ENCODE results near the gene ACSL3. TPM values are rescaled to one million over a fixed set of nuclear protein-coding genes. Genes with fewer than 3 reads are reported as not detected.

Gene ACSL3
- total RNA-seq, 2 donors from 2014 or later: 77.1 to 124 TPM

DNA sequence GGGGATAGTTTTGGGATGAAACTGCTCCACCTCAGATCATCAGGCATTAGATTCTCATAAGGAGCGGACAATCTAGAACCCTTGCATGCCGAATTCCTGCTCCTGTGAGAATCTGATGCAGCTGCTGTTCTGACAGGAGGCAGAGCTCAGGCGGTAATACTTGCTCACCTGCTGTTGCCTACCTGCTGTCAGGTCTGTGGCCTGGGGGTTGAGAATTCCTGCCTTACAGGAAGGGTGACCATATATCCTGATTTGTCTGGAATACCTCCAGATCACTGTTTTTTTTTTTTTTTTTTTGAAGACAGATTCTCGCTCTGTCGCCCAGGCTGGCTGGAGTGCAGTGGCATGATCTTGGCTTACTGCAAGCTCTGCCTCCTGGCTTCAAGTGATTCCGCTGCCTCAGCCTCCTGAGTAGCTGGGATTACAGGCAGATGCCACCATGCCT, 21.7 kb downstream of the ACSL3 start:
- Histone ChIP-seq H3K27me3 (replicated peaks; ENCODE audit: insufficient read depth) (no peaks in the 10 kb centered on the region), H3K4me1 (replicated peaks) (peaks cover 19% of the 10 kb centered on the region), H3K4me3 (no peak overlapping the region), H3K27ac (no peak overlapping the region), H3K9me3 (no peaks in the 10 kb centered on the region), H3K36me3 (no peaks in the 10 kb centered on the region)
- DNase-seq (ENCODE audit: low spot score): no peak
- no peak for TF ChIP-seq POLR2A (IDR thresholded peaks at IDR 0.05)
- TF ChIP-seq POLR2AphosphoS5 (IDR thresholded peaks at IDR 0.05): peak; percentile 6
- intact Hi-C loops (cut with DNase I): no loop called here
- 74% methylated on average over 6 of the region's 6 CpGs for WGBS

DNA sequence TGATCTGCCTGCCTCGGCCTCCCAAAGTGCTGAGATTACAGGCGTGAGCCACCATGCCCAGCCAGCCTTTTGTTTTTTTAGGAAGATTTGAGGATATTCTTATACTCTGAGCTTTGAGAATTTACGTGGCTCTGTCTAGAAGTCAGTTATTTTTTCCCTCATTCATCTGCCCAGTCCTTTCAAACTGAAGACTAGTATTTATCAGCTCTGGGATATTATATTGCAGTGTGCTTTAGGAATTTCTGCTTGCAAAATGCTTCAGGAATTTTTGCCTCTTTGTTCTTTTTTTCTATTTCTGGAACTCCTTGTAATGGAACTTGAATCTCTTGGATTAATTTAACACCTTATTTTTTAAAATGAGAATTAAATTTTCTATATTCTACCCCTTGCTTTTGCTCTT, 22.6 kb downstream of the ACSL3 start:
- Histone ChIP-seq H3K9me3 (no peaks in the 10 kb centered on the region), H3K4me1 (replicated peaks) (peaks cover 19% of the 10 kb centered on the region), H3K36me3 (no peaks in the 10 kb centered on the region), H3K27ac (peak overlapping the region in 1 of 2 donors; percentile 11), H3K27me3 (replicated peaks; ENCODE audit: insufficient read depth) (no peaks in the 10 kb centered on the region), H3K4me3 (no peak overlapping the region)
- intact Hi-C loops (cut with DNase I): no loop called here
- no peak for DNase-seq (ENCODE audit: low spot score)
- TF ChIP-seq, protein P1, sequence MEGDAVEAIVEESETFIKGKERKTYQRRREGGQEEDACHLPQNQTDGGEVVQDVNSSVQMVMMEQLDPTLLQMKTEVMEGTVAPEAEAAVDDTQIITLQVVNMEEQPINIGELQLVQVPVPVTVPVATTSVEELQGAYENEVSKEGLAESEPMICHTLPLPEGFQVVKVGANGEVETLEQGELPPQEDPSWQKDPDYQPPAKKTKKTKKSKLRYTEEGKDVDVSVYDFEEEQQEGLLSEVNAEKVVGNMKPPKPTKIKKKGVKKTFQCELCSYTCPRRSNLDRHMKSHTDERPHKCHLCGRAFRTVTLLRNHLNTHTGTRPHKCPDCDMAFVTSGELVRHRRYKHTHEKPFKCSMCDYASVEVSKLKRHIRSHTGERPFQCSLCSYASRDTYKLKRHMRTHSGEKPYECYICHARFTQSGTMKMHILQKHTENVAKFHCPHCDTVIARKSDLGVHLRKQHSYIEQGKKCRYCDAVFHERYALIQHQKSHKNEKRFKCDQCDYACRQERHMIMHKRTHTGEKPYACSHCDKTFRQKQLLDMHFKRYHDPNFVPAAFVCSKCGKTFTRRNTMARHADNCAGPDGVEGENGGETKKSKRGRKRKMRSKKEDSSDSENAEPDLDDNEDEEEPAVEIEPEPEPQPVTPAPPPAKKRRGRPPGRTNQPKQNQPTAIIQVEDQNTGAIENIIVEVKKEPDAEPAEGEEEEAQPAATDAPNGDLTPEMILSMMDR (IDR thresholded peaks at IDR 0.05): no peak
- no peak for TF ChIP-seq POLR2AphosphoS5 (IDR thresholded peaks at IDR 0.05)
- no peak for TF ChIP-seq POLR2A (IDR thresholded peaks at IDR 0.05)
- WGBS: 70% methylated on average over 3 of the region's 3 CpGs

DNA sequence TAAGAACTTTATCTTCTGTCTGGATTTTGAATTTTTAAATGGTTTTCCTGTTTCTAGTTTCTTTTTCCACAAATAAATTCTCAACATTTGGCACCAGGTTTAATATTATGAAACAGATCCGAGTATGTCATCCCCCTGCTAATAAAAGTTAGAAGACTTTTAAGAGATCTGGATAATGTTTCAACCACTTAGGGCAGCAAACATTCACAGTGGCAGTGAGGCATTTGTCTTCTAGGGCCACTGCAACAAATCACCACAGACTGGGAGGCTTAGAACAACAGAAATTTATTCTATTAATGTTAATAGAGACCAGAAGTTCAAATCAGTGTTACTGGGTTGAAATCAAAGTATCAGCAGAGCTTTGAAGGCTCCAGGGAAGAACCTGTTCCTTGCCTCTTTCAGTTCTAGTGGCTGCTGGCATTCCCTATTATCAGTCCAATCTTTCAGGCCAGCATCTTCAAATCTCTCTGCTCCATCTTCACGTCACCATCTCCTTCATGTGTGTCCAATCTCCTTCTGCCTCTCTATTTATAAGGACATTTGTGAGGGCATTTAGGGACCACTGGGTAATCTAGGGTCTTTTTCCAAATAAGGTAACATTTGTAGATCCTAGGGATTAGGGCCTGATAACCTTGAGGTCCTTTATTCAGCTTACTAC, 23.4 kb downstream of the ACSL3 start:
- DNase-seq (ENCODE audit: low spot score): no peak
- 8% methylated on average over 2 of the region's 2 CpGs for WGBS
- Histone ChIP-seq H3K36me3 (no peaks in the 10 kb centered on the region), H3K4me1 (replicated peaks) (peaks cover 16% of the 10 kb centered on the region), H3K9me3 (no peaks in the 10 kb centered on the region), H3K27ac (peak overlapping the region; percentile 5 to 11), H3K4me3 (no peak overlapping the region), H3K27me3 (replicated peaks; ENCODE audit: insufficient read depth) (no peaks in the 10 kb centered on the region)
- TF ChIP-seq POLR2AphosphoS5 (IDR thresholded peaks at IDR 0.05) (no peak), POLR2A (IDR thresholded peaks at IDR 0.05) (no peak)
- TF ChIP-seq, protein P1 (IDR thresholded peaks at IDR 0.05): no peak
- intact Hi-C loops (cut with DNase I): no loop called here

DNA sequence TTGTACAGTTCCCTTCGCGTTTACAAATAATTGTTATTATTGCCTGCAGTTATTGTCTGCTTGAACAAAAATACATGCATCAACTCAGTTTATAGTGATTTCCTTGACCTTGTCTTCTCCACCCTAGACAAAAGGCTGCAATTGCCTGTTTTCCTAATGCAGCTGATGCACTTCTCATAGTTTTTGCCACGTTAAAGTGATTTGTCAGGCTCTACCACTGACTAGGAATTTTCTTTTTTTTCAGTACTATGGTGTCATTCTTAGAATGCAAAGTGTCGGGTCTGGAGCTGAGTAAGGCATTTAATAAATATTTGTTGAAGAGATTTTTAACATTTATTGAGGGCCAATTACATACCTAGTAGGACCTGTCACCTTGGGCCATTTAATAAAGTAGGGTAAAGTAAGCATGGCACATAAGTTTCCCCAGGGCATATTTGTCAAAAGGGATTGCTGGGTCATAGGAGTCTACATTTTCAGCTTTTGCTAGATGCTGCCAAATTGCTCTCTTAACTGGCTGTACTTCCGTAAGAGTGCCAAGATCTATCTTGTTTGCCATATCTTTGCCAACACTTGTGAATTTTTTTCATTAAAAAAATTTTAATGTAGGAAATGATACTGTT, 24.1 kb downstream of the ACSL3 start:
- H3K27ac ChIP-seq: peak overlapping the region in 1 of 2 donors; percentile 11
- 32% methylated on average over 5 of the region's 5 CpGs for WGBS
- TF ChIP-seq POLR2AphosphoS5 (IDR thresholded peaks at IDR 0.05) (peak; percentile 9), POLR2A (IDR thresholded peaks at IDR 0.05) (no peak)
- TF ChIP-seq, protein P1 (IDR thresholded peaks at IDR 0.05): no peak
- no peaks in the 10 kb centered on the region for H3K27me3 ChIP-seq (replicated peaks; ENCODE audit: insufficient read depth)
- no peaks in the 10 kb centered on the region for H3K36me3 ChIP-seq
- no peak overlapping the region for H3K4me3 ChIP-seq
- H3K9me3 ChIP-seq: no peaks in the 10 kb centered on the region
- peaks cover 16% of the 10 kb centered on the region for H3K4me1 ChIP-seq (replicated peaks)
- intact Hi-C loops (cut with DNase I): no loop called here
- no peak for DNase-seq (ENCODE audit: low spot score)

DNA sequence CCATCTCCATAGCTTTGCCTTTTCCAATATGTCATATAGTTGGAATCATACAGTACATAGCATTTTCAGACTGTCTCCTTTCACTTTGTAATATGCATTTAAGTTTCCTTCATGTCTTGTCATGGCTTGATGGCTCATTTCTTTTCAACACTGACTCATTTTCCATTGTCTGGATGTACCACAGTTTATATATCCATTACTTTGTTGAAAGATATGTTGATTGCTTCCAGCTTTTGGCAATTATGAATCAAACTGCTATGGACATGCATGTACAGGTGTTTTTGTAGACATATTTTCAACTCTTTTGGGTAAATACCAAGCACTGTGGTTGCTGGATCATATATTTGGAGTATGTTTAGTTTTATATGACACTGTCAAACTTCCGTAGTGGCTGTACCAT, 26.3 kb downstream of the ACSL3 start:
- no peaks in the 10 kb centered on the region for H3K9me3 ChIP-seq
- no peak overlapping the region for H3K27ac ChIP-seq
- TF ChIP-seq POLR2A (IDR thresholded peaks at IDR 0.05) (no peak), POLR2AphosphoS5 (IDR thresholded peaks at IDR 0.05) (no peak)
- TF ChIP-seq, protein P1 (IDR thresholded peaks at IDR 0.05): no peak
- no peaks in the 10 kb centered on the region for H3K27me3 ChIP-seq (replicated peaks; ENCODE audit: insufficient read depth)
- no peak overlapping the region for H3K4me3 ChIP-seq
- no peak for DNase-seq (ENCODE audit: low spot score)
- peaks cover 16% of the 10 kb centered on the region for H3K4me1 ChIP-seq (replicated peaks)
- intact Hi-C loops (cut with DNase I): no loop called here
- no peaks in the 10 kb centered on the region for H3K36me3 ChIP-seq
- WGBS: 82% methylated on average over 1 of the region's 1 CpG

Measured in prostate gland (tissue), 2 donors.